Lower lobe of right lung (tissue), 2 donors: ENCODE data around the gene FRAS1. TPM values are rescaled to one million over a fixed set of nuclear protein-coding genes. Genes with fewer than 3 reads are reported as not detected.
A peak's percentile ranks its signal among the peaks of the same experiment; 100 is the strongest.
"Not testable (repeated sequence)": the region's sequence is repeated elsewhere in the genome, so short reads cannot be mapped to it uniquely, and the experiment has no call there.

Experiments used
- ATAC-seq, 2 donors: fragments of 200-7000 bp; cut with Tn5 transposase; one replicate each; pipeline ENCODE4 v1.9.1; 2020 to 2022; ENCODE audit warnings: mild to moderate bottlenecking in 2 of 2, moderate library complexity in 2 of 2
- DNase-seq: peaks from one replicate; pipeline ENCODE4 v3.0.0-alpha.2; 2020
- H3K27ac ChIP-seq: fragments of 200-600 bp; one replicate; pipeline ENCODE4 v1.8.0; 2022
- H3K27me3 ChIP-seq: fragments of 200-600 bp; one replicate; pipeline ENCODE4 v1.8.0; 2022; ENCODE audit warnings: low read depth
- H3K36me3 ChIP-seq: fragments of 200-600 bp; one replicate; pipeline ENCODE4 v1.8.0; 2022; ENCODE audit warnings: mild to moderate bottlenecking
- H3K4me1 ChIP-seq: fragments of 200-600 bp; one replicate; pipeline ENCODE4 v1.8.0; 2022
- H3K4me3 ChIP-seq: fragments of 200-600 bp; one replicate; pipeline ENCODE4 v1.8.0; 2022; ENCODE audit warnings: mild to moderate bottlenecking
- H3K9me3 ChIP-seq: fragments of 200-600 bp; one replicate; pipeline ENCODE4 v1.8.0; 2022
- CTCF ChIP-seq: fragments of 200-600 bp; IDR thresholded peaks from one replicate; pipeline ENCODE4 v1.8.0; 2022; ENCODE audit warnings: antibody characterized with exemption, mild to moderate bottlenecking
- intact Hi-C: fragments of 100-400 bp; cut with DNase I; formaldehyde crosslinking; loops from one replicate; pipeline ENCODE4 v1.11.0; 2022
- total RNA-seq: library from RNA; stranded (reverse); fragmentation: NEBNext Ultra II Directional; extraction: Animal tissue kit (Norgen Biotek cat#: 25700); gene quantifications from one replicate; pipeline ENCODE4 v1.2.1, GENCODE V29; 2021
- donor health status: DM: no; HTN: yes; CAD: no; lungs with severe emphysema.

Gene FRAS1
- total RNA-seq, 1 donor from 2014 or later: 9.2 TPM

GRCh38 chr4:78484574-78484973 is 427.5 kb downstream of the FRAS1 start:
- no peak for TF ChIP-seq CTCF
- Histone ChIP-seq H3K36me3 (no peaks in the 10 kb centered on the region), H3K9me3 (no peaks in the 10 kb centered on the region), H3K27ac (no peak overlapping the region), H3K27me3 (no peaks in the 10 kb centered on the region), H3K4me1 (no peaks in the 10 kb centered on the region), H3K4me3 (no peak overlapping the region)
- no peak for DNase-seq
- ATAC-seq: no peak
- intact Hi-C loops: no loop called here

- H3K9me3 ChIP-seq: no peaks in the 10 kb centered on the region
- no peak overlapping the region for H3K4me3 ChIP-seq
- intact Hi-C loops: no loop called here
- TF ChIP-seq CTCF: no peak
- no peaks in the 10 kb centered on the region for H3K27me3 ChIP-seq
- no peaks in the 10 kb centered on the region for H3K4me1 ChIP-seq
- H3K36me3 ChIP-seq: no peaks in the 10 kb centered on the region
- no peak for ATAC-seq
- DNase-seq: no peak
- no peak overlapping the region for H3K27ac ChIP-seq
Observed at GRCh38 chr4:78493731-78494130, 436.6 kb downstream of the FRAS1 start.

- no peak for TF ChIP-seq CTCF
- DNase-seq (no peak), ATAC-seq (no peak)
- Histone ChIP-seq H3K4me3 (no peak overlapping the region), H3K4me1 (no peaks in the 10 kb centered on the region), H3K9me3 (no peaks in the 10 kb centered on the region), H3K36me3 (no peaks in the 10 kb centered on the region), H3K27ac (no peak overlapping the region), H3K27me3 (no peaks in the 10 kb centered on the region)
- intact Hi-C loops: no loop called here
Observed at GRCh38 chr4:78496021-78496643, 439.0 kb downstream of the FRAS1 start.

GRCh38 chr4:78506260-78506659 is 449.1 kb downstream of the FRAS1 start:
- DNase-seq, H3K4me1 ChIP-seq: not testable (repeated sequence)

GRCh38 chr4:78509043-78509442 is 451.9 kb downstream of the FRAS1 start:
- TF ChIP-seq CTCF: no peak
- intact Hi-C loops: no loop called here
- Histone ChIP-seq H3K36me3 (no peaks in the 10 kb centered on the region), H3K4me3 (no peak overlapping the region), H3K4me1 (peaks cover 6% of the 10 kb centered on the region), H3K27me3 (no peaks in the 10 kb centered on the region), H3K9me3 (no peaks in the 10 kb centered on the region), H3K27ac (no peak overlapping the region)
- DNase-seq: no peak
- ATAC-seq: peak in 1 of 2 donors; percentile 56

More at GRCh38 chr4:78506260-78506659, 449.1 kb downstream of the FRAS1 start:
- ATAC-seq, H3K27ac ChIP-seq, H3K4me3 ChIP-seq, intact Hi-C loops, H3K27me3 ChIP-seq, H3K9me3 ChIP-seq, H3K36me3 ChIP-seq: not testable (repeated sequence)

- Histone ChIP-seq H3K4me3 (no peak overlapping the region), H3K36me3 (no peaks in the 10 kb centered on the region), H3K27me3 (no peaks in the 10 kb centered on the region), H3K27ac (no peak overlapping the region), H3K9me3 (no peaks in the 10 kb centered on the region), H3K4me1 (peaks cover 6% of the 10 kb centered on the region)
- ATAC-seq: no peak
- TF ChIP-seq CTCF: no peak
- DNase-seq: no peak
- intact Hi-C loops: no loop called here
Observed at GRCh38 chr4:78510108-78510507, 453.0 kb downstream of the FRAS1 start.
